Esophagus (tissue), 2 donors: ENCODE results near the gene FGFR3. TPM values are rescaled to one million over a fixed set of nuclear protein-coding genes. Genes with fewer than 3 reads are reported as not detected.

Source experiments
- H3K27ac ChIP-seq, 2 donors: one replicate each; pipeline ENCODE4 v1.5.1; 2013; ENCODE audit warnings: low read depth in 2 of 2, mild to moderate bottlenecking in 2 of 2, inconsistent platforms in 1 of 2, low read length in 1 of 2, moderate library complexity in 1 of 2
- H3K27me3 ChIP-seq, 2 donors: one replicate each; pipeline ENCODE4 v1.6.1; 2013; ENCODE audit warnings: low read length in 2 of 2, control low read depth in 1 of 2, mild to moderate bottlenecking in 1 of 2; ENCODE audit not compliant: insufficient read depth in 2 of 2, control insufficient read depth in 1 of 2
- H3K36me3 ChIP-seq, 2 donors: one replicate each; pipeline ENCODE4 v1.6.1; 2013; ENCODE audit warnings: low read length in 1 of 2; ENCODE audit not compliant: control insufficient read depth in 2 of 2, insufficient read depth in 2 of 2
- H3K4me1 ChIP-seq, 2 donors: one replicate each; pipeline ENCODE4 v1.6.1; 2013; ENCODE audit warnings: low read length in 1 of 2; ENCODE audit not compliant: control insufficient read depth in 2 of 2, insufficient read depth in 2 of 2
- H3K4me3 ChIP-seq, 2 donors: one replicate each; pipeline ENCODE4 v1.5.1; 2013; ENCODE audit warnings: low read length in 2 of 2, mild to moderate bottlenecking in 2 of 2, low read depth in 1 of 2, moderate library complexity in 1 of 2
- H3K9me3 ChIP-seq, 2 donors: one replicate each; pipeline ENCODE4 v1.6.1; 2013; ENCODE audit warnings: mild to moderate bottlenecking in 2 of 2, low read depth in 1 of 2, low read length in 1 of 2, moderate library complexity in 1 of 2; ENCODE audit not compliant: control insufficient read depth in 2 of 2, insufficient read depth in 1 of 2
- WGBS, 2 donors: extraction: QIAGEN DNeasy Blood & Tissue Kit; methylation state at CpG; one replicate each; pipeline ENCODE4 v1.1.7; 2013; 5-methylcytosine and 5-hydroxymethylcytosine counted together
- polyA plus RNA-seq, 2 donors: library from polyadenylated mRNA; stranded (reverse); fragments of 200-250 nt; gene quantifications; one replicate each; pipeline ENCODE4 v1.2.3, GENCODE V29; 2013
- donor health status: healthy with polysubstance abuse.
- donor health status: Bipolar disorder and iron deficiency.

The FGFR3 gene
- polyA plus RNA-seq, 2 donors: 97.6 to 121 TPM

DNA sequence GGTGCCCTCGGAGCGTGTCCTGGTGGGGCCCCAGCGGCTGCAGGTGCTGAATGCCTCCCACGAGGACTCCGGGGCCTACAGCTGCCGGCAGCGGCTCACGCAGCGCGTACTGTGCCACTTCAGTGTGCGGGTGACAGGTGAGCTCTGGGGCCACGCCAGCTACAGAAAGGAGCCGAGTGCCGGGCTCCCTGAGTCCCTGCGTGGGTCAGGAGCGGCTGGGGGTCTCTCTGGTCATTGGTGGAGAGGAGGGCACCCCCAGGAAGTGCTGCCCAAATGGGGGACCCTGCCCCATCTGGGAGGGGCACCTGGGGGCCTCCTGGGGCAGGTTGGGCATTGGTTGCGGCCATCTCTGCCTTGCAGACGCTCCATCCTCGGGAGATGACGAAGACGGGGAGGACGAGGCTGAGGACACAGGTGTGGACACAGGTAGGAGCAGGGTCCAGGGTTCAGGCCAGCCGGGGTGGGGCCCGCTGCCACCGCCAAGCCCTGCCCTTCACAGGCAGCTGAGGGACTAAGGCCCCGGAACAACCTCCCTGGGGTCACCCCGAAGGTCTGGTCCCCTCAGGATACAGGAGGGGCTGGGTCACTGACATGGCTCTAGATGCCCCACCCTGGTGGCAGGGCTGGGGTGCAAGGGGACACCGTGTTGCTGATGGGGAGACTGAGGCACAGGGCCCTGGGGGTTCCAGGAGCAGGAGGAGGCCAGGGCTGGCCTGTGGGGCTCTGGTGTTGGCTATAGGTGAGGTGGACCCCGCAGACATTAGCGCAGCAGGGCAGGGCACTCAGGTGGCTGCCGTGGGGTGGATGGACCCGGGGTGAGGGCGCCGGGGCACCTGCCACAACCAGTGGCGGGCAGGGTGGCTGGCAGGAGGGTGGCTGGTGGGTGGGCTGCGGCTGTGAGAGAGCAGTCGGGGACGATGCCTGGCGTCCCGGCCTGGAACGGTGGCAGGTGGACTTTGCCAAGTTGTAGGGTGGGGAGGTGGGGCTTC lies 6.6 kb downstream of the FGFR3 start:
- H3K9me3 ChIP-seq: no peaks in the 10 kb centered on the region
- peaks cover 0 to 2% of the 10 kb centered on the region in 2 donors for H3K27me3 ChIP-seq
- H3K27ac ChIP-seq: no peak overlapping the region
- no peak overlapping the region for H3K4me3 ChIP-seq
- peaks cover 7 to 26% of the 10 kb centered on the region in 2 donors for H3K4me1 ChIP-seq
- WGBS, 2 donors: 84 to 88% methylated on average over 41 of the region's 41 CpGs
- peaks cover 0 to 69% of the 10 kb centered on the region in 2 donors for H3K36me3 ChIP-seq

DNA sequence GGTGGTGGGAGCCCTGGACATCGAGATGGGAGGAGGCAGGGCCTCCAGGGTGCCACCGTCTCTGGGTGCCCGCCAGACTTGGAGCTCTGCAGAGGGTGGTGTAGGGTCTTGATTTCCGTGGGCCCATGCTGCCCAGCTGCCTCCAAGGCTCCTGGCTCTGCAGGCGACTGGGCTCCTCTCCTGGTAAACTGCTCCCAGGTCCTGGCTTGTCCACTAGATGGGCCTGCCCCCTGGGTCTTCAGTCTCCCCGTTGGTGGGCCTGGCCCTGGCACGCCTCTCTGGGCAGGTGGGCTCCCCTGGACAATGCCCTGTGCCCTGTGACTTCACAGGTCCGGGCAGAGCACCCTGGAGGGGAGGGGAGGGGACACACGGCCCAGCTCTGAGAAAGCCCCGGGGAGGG lies 7.7 kb downstream of the FGFR3 start:
- WGBS, 2 donors: 67 to 71% methylated on average over 10 of the region's 10 CpGs
- H3K27me3 ChIP-seq: peaks cover 0 to 2% of the 10 kb centered on the region in 2 donors
- H3K4me1 ChIP-seq: peaks cover 5 to 24% of the 10 kb centered on the region in 2 donors
- H3K27ac ChIP-seq: no peak overlapping the region
- no peak overlapping the region for H3K4me3 ChIP-seq
- no peaks in the 10 kb centered on the region for H3K9me3 ChIP-seq
- H3K36me3 ChIP-seq: peaks cover 0 to 80% of the 10 kb centered on the region in 2 donors

DNA sequence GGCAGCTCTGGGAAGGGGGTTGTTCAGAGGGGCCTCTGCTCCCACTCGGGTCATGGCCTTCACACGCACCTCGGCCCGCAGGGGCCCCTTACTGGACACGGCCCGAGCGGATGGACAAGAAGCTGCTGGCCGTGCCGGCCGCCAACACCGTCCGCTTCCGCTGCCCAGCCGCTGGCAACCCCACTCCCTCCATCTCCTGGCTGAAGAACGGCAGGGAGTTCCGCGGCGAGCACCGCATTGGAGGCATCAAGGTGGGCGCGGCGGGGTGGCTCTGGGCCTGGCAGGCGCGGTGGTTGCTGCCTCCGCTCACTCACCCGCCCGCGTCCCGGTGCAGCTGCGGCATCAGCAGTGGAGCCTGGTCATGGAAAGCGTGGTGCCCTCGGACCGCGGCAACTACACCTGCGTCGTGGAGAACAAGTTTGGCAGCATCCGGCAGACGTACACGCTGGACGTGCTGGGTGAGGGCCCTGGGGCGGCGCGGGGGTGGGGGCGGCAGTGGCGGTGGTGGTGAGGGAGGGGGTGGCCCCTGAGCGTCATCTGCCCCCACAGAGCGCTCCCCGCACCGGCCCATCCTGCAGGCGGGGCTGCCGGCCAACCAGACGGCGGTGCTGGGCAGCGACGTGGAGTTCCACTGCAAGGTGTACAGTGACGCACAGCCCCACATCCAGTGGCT lies 8.3 kb downstream of the FGFR3 start:
- 89 to 91% methylated on average over 55 to 56 of the region's 56 CpGs for WGBS, 2 donors
- peaks cover 5 to 24% of the 10 kb centered on the region in 2 donors for H3K4me1 ChIP-seq

GRCh38 chr4:1802151-1802715 lies 9.1 kb downstream of the FGFR3 start:
- no peak overlapping the region for H3K27ac ChIP-seq
- H3K27me3 ChIP-seq: peaks cover 0 to 2% of the 10 kb centered on the region in 2 donors
- H3K9me3 ChIP-seq: no peaks in the 10 kb centered on the region
- peaks cover 5 to 16% of the 10 kb centered on the region in 2 donors for H3K4me1 ChIP-seq
- no peak overlapping the region for H3K4me3 ChIP-seq
- WGBS, 2 donors: 70 to 73% methylated on average over 21 to 22 of the region's 22 CpGs
- peaks cover 0 to 83% of the 10 kb centered on the region in 2 donors for H3K36me3 ChIP-seq

More for the DNA sequence above, 8.3 kb downstream of the FGFR3 start:
- no peak overlapping the region for H3K4me3 ChIP-seq
- H3K27me3 ChIP-seq: peaks cover 0 to 2% of the 10 kb centered on the region in 2 donors
- H3K9me3 ChIP-seq: no peaks in the 10 kb centered on the region
- H3K36me3 ChIP-seq: peaks cover 0 to 86% of the 10 kb centered on the region in 2 donors
- no peak overlapping the region for H3K27ac ChIP-seq

DNA sequence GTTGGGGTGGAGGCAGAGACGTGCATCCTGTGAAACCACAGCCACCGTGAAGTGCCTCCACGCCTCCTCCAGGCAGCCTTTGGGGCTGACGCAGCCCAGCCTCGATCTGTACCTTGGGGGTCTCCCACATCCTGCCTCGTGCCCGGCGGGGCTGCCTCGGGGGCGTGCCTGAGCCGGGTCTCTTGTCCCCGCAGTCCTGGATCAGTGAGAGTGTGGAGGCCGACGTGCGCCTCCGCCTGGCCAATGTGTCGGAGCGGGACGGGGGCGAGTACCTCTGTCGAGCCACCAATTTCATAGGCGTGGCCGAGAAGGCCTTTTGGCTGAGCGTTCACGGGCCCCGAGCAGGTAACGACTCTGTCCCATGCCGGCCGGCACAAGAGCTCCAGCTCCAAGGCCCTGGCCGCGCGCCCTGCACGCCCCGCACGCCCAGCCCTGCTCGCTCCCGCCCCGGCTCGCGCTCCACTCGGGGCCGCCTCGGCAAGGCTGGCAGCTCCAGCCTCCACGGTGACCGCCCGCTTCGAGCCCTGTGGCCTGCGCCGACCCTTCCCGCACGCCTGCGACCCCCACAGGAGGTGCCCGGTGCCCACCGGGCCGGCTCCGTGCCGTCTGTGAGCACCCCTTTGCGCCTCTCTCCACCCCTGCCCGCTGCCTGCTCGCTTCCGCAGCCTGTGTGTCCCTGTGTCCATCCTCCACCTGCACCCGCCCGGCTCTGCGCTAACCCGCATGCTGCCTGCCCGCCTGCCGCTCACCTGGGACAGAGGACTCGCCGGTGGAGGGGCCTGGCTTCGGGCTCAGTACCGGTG lies 9.8 kb downstream of the FGFR3 start:
- Histone ChIP-seq H3K27me3 (peaks cover 0 to 2% of the 10 kb centered on the region in 2 donors), H3K27ac (no peak overlapping the region), H3K4me1 (peaks cover 0 to 11% of the 10 kb centered on the region in 2 donors), H3K4me3 (no peak overlapping the region), H3K9me3 (no peaks in the 10 kb centered on the region), H3K36me3 (peaks cover 0 to 83% of the 10 kb centered on the region in 2 donors)
- WGBS, 2 donors: 85% methylated on average over 60 to 71 of the region's 71 CpGs

DNA sequence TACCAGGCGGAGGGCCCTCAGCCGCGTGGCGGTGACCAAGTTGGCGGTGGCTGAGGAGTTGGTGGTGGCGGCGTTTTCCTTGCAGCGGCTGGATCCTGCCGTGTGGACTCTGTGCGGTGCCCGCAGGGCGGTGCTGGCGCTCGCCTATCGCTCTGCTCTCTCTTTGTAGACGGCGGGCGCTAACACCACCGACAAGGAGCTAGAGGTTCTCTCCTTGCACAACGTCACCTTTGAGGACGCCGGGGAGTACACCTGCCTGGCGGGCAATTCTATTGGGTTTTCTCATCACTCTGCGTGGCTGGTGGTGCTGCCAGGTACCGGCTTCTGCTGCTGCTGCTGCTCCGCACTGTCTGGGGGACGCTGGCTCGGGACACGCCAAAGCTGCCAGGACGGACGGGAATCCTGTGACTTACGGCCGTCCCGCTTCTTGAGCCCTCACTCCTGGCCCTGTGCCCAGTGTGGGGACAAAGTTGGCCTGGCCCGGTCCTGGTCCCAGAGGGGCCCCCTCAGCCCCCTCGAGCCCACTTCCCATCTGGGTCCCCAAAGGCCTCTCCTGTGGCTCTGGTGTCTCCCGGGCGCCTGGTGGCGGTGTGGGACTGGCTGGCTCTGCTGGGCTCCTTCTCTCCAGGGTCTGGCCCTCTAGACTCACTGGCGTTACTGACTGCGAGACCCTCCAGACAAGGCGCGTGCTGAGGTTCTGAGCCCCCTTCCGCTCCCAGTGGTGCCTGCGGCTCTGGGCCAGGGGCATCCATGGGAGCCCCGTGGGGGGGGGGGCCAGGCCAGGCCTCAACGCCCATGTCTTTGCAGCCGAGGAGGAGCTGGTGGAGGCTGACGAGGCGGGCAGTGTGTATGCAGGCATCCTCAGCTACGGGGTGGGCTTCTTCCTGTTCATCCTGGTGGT lies 10.7 kb downstream of the FGFR3 start:
- Histone ChIP-seq H3K36me3 (peaks cover 0 to 76% of the 10 kb centered on the region in 2 donors), H3K9me3 (no peaks in the 10 kb centered on the region), H3K4me1 (peaks cover 0 to 11% of the 10 kb centered on the region in 2 donors), H3K4me3 (no peak overlapping the region), H3K27me3 (no peaks in the 10 kb centered on the region), H3K27ac (no peak overlapping the region)
- WGBS, 2 donors: 91 to 92% methylated on average over 51 of the region's 51 CpGs

- H3K9me3 ChIP-seq: no peaks in the 10 kb centered on the region
- no peak overlapping the region for H3K4me3 ChIP-seq
- H3K27ac ChIP-seq: no peak overlapping the region
- 91% methylated on average over 37 of the region's 37 CpGs for WGBS, 2 donors
- peaks cover 0 to 11% of the 10 kb centered on the region in 2 donors for H3K4me1 ChIP-seq
- no peaks in the 10 kb centered on the region for H3K27me3 ChIP-seq
- H3K36me3 ChIP-seq: peaks cover 0 to 69% of the 10 kb centered on the region in 2 donors
These were observed 11.8 kb downstream of the FGFR3 start for GRCh38 chr4:1804638-1805492.
